Common myeloid progenitor, CD34-positive (primary cell): ENCODE measurements around the gene CADM4.

ENCODE experiments used
- CTCF ChIA-PET: fragments of 350-600 bp; sonication (Branson Sonifier 250); formaldehyde crosslinking; loops from one replicate; lab custom pipeline; 2021; ENCODE audit warnings: antibody characterized with exemption; lab: Charles Lee
- POLR2A ChIA-PET: fragments of 350-600 bp; sonication (Branson Sonifier 250); formaldehyde crosslinking; loops from one replicate; lab custom pipeline; 2021; ENCODE audit warnings: antibody characterized with exemption; lab: Charles Lee
- DNase-seq, 3 donors: peaks; one replicate each; pipeline versions ENCODE4 v3.0.0 to v3.0.0-alpha.2; 2013
- H3K27ac ChIP-seq, 2 experiments: 1 replicate in 1 of 2; 2 replicates in 1 of 2; pipeline ENCODE4 v1.7.0; 2013; ENCODE audit warnings: inconsistent platforms in 2 of 2, low read length in 2 of 2, mild to moderate bottlenecking in 2 of 2, low read depth in 1 of 2, moderate library complexity in 1 of 2; ENCODE audit not compliant: severe bottlenecking in 2 of 2, insufficient read depth in 1 of 2, poor library complexity in 1 of 2
- H3K27me3 ChIP-seq, 5 experiments: replicated peaks in 2 of 5; 1 replicate in 3 of 5; 2 replicates in 2 of 5; pipeline versions ENCODE4 v1.6.1 to v1.7.0; 2013; ENCODE audit warnings: low read length in 4 of 5, mild to moderate bottlenecking in 2 of 5, moderate library complexity in 2 of 5, inconsistent platforms in 1 of 5; ENCODE audit not compliant: insufficient read depth in 5 of 5, control insufficient read depth in 4 of 5
- H3K36me3 ChIP-seq, 4 experiments: 1 replicate in 2 of 4; 2 replicates in 2 of 4; pipeline versions ENCODE4 v1.6.1 to v1.7.0; 2013; ENCODE audit warnings: low read length in 3 of 4, control low read depth in 1 of 4, mild to moderate bottlenecking in 1 of 4; ENCODE audit not compliant: control insufficient read depth in 4 of 4, insufficient read depth in 4 of 4
- H3K4me1 ChIP-seq, 4 experiments: 1 replicate in 3 of 4; 2 replicates in 1 of 4; pipeline versions ENCODE4 v1.6.1 to v1.7.1; 2013; ENCODE audit warnings: low read length in 3 of 4, mild to moderate bottlenecking in 3 of 4, control low read depth in 1 of 4, inconsistent platforms in 1 of 4, moderate library complexity in 1 of 4; ENCODE audit not compliant: control insufficient read depth in 4 of 4, insufficient read depth in 4 of 4; ENCODE audit errors: control extremely low read depth in 1 of 4
- H3K4me3 ChIP-seq, 7 experiments: 1 replicate in 4 of 7; 2 replicates in 3 of 7; pipeline versions ENCODE4 v1.5.1 to v1.7.0; 2013; ENCODE audit warnings: mild to moderate bottlenecking in 7 of 7, low read length in 6 of 7, moderate library complexity in 6 of 7, inconsistent platforms in 2 of 7, low read depth in 2 of 7, control low read depth in 1 of 7; ENCODE audit not compliant: insufficient read depth in 4 of 7, control insufficient read depth in 1 of 7; ENCODE audit errors: extremely low read depth in 1 of 7
- H3K9me3 ChIP-seq, 5 experiments: 1 replicate in 4 of 5; 2 replicates in 1 of 5; pipeline versions ENCODE4 v1.6.1 to v1.7.1; 2013; ENCODE audit warnings: low read length in 4 of 5, mild to moderate bottlenecking in 2 of 5, inconsistent platforms in 1 of 5, low read depth in 1 of 5, moderate library complexity in 1 of 5; ENCODE audit not compliant: control insufficient read depth in 4 of 5, insufficient read depth in 2 of 5; ENCODE audit errors: control extremely low read depth in 1 of 5
- WGBS: methylation state at CpG from one replicate; pipeline ENCODE4 v1.1.5; 2013; ENCODE audit not compliant: insufficient coverage; 5-methylcytosine and 5-hydroxymethylcytosine counted together

The CADM4 gene

GRCh38 chr19:43631491-43631890, 8.2 kb downstream of the CADM4 start:
- Histone ChIP-seq H3K4me1 (peaks cover 0 to 8% (median 4%) of the 10 kb centered on the region in 4 experiments), H3K27me3 (peaks cover 0 to 35% (median 8%) of the 10 kb centered on the region in 5 experiments), H3K36me3 (no peaks in the 10 kb centered on the region), H3K27ac (no peak overlapping the region), H3K9me3 (no peaks in the 10 kb centered on the region), H3K4me3 (no peak overlapping the region)
- WGBS = 95% methylated on average over 4 of the region's 5 CpGs
- no peak for DNase-seq
- ChIA-PET CTCF (no interaction called here), POLR2A (no interaction called here)

DNA sequence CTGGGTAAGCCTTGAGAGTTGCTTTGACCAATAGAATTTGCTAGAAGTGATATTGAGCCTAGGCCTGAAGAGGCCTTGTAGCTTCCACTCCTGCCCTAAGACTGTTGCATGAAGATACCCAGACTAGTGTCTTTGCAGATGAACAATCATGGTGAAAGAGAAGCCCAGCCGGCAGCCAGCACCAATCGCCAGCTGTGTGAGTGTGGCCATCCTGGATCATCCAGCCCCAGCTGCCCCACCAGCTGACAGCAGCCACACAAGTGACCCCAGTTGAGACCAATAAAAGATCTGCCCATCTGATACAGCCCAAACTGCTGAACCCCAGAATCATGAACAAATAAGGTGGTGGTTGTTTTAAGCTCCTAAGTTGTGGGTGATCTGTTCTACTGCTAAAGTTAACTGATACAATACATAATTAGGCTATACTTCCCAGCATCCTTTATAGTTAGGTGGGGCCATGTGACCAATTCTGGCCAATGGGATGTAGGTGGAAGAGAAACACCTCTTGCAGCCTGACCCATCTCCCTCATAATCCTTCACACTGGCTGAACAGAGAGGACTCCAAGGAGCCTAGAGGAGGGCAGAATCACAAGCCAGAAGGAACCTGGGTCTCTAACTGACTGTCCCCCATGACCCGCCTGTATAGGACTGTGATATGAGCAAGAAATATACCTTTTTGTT, 10.9 kb downstream of the CADM4 start:
- no peak for DNase-seq

DNA sequence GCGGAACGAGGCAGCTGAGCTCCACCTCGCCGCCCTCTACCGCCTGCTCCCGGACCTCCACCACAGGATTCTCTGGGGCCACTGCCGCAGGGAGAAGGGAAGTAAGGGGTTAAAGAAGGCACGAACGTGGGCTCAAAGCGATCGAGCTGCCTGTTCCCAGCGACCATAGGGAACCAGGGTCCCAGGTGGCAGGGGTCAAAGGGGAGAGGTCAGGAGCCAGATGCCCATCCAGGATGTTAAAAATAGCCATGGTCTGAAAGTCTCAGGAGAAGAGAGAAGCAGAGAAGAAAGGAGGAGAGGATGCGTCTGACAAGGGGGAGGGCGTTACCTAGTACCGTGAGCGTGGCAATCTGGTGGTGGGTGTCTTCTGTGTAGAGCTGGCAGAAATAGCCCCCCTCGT, 12.8 kb downstream of the CADM4 start:
- WGBS = 49% methylated on average over 15 of the region's 17 CpGs
- H3K27ac ChIP-seq = no peak overlapping the region
- H3K9me3 ChIP-seq = no peaks in the 10 kb centered on the region
- H3K27me3 ChIP-seq = peaks cover 0 to 21% (median 5%) of the 10 kb centered on the region in 5 experiments
- H3K4me3 ChIP-seq = no peak overlapping the region
- no peak for DNase-seq
- ChIA-PET POLR2A (no interaction called here), CTCF (interaction anchor here (0.9 to 3.6 kb wide), 6 partner anchors 8 to 91 kb away, joined by 3 to 24 read pairs (median 4); no protein-coding TSS in a partner anchor)
- H3K4me1 ChIP-seq = peaks cover 0 to 12% (median 5%) of the 10 kb centered on the region in 4 experiments
- H3K36me3 ChIP-seq = no peaks in the 10 kb centered on the region

More for the DNA sequence above, 10.9 kb downstream of the CADM4 start:
- ChIA-PET CTCF (interaction anchor here (1.2 to 1.7 kb wide), 4 partner anchors 8 to 29 kb away, joined by 3 to 4 read pairs (median 4); no protein-coding TSS in a partner anchor), POLR2A (no interaction called here)
- H3K27ac ChIP-seq = no peak overlapping the region
- no peaks in the 10 kb centered on the region for H3K9me3 ChIP-seq
- no peak overlapping the region for H3K4me3 ChIP-seq
- H3K27me3 ChIP-seq = peaks cover 0 to 21% (median 5%) of the 10 kb centered on the region in 5 experiments
- WGBS = 100% methylated on average over 3 of the region's 3 CpGs
- peaks cover 0 to 12% (median 5%) of the 10 kb centered on the region in 4 experiments for H3K4me1 ChIP-seq
- H3K36me3 ChIP-seq = no peaks in the 10 kb centered on the region

- H3K9me3 ChIP-seq = no peaks in the 10 kb centered on the region
- H3K36me3 ChIP-seq = no peaks in the 10 kb centered on the region
- H3K4me1 ChIP-seq = peaks cover 0 to 12% (median 5%) of the 10 kb centered on the region in 4 experiments
- no peak overlapping the region for H3K27ac ChIP-seq
- ChIA-PET CTCF (interaction anchor here (0.9 to 3.6 kb wide), 8 partner anchors 9 to 91 kb away, joined by 3 to 24 read pairs (median 4); no protein-coding TSS in a partner anchor), POLR2A (no interaction called here)
- H3K4me3 ChIP-seq = no peak overlapping the region
- DNase-seq = peak; percentile 47 to 71 (median 61)
- 77% methylated on average over 22 of the region's 32 CpGs for WGBS
- peaks cover 0 to 21% (median 5%) of the 10 kb centered on the region in 5 experiments for H3K27me3 ChIP-seq
These were observed 13.6 kb downstream of the CADM4 start for GRCh38 chr19:43625918-43626579.

DNA sequence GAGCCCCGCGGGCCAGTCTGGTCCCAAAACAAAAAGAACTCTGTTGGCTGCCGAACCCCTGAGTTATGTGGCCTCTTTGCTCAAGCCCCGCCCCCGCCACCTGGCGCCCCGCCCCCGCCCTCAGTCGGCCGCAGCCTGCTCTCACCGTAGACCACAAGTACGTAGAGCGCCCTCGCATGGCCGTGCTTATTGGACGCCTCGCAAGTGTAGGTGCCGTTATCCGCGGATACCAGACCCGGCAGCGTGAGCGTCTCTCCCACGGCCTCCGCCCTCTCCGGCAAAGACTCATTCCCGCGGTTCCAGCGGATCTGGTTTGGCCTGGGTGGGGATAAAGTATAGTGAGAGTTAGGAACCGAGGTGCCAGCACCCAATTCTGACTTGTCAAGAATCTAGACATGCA, 14.7 kb downstream of the CADM4 start:
- WGBS = 10% methylated on average over 13 of the region's 30 CpGs
- peak; percentile 87 to 95 (median 93) for DNase-seq
- peaks cover 0 to 21% (median 5%) of the 10 kb centered on the region in 5 experiments for H3K27me3 ChIP-seq
- H3K4me1 ChIP-seq = peaks cover 0 to 18% (median 10%) of the 10 kb centered on the region in 4 experiments
- H3K27ac ChIP-seq = no peak overlapping the region
- ChIA-PET POLR2A (no interaction called here), CTCF (interaction anchor here (0.7 to 3.6 kb wide), 4 partner anchors 9 to 69 kb away, joined by 4 to 24 read pairs (median 6); no protein-coding TSS in a partner anchor)
- no peaks in the 10 kb centered on the region for H3K9me3 ChIP-seq
- no peaks in the 10 kb centered on the region for H3K36me3 ChIP-seq
- peak overlapping the region in 1 of 7 experiments; percentile 54 for H3K4me3 ChIP-seq

GRCh38 chr19:43623889-43624670, 15.6 kb downstream of the CADM4 start:
- CTCF ChIA-PET = interaction anchor here (0.6 to 3.6 kb wide), 6 partner anchors 10 to 71 kb away, joined by 3 to 24 read pairs (median 4); no protein-coding TSS in a partner anchor

More at GRCh38 chr19:43623889-43624670, 15.6 kb downstream of the CADM4 start:
- peaks cover 0 to 21% (median 5%) of the 10 kb centered on the region in 5 experiments for H3K27me3 ChIP-seq
- 94% methylated on average over 35 of the region's 35 CpGs for WGBS
- peaks cover 0 to 23% (median 15%) of the 10 kb centered on the region in 4 experiments for H3K4me1 ChIP-seq
- peak in 1 of 3 donors; percentile 37 for DNase-seq
- H3K36me3 ChIP-seq = no peaks in the 10 kb centered on the region
- no peaks in the 10 kb centered on the region for H3K9me3 ChIP-seq
- H3K27ac ChIP-seq = no peak overlapping the region
- no peak overlapping the region for H3K4me3 ChIP-seq
- POLR2A ChIA-PET = no interaction called here
